ENCODE measurements around the gene PRG2. TPM values are rescaled to one million over a fixed set of nuclear protein-coding genes. Genes with fewer than 3 reads are reported as not detected.

Gene PRG2
- total and polyA plus RNA-seq, 9 of the 15 experiments (the other 6 are each of a cell fraction or from before 2014, with no cell fraction given): 1.8 to 78.0 (median 26.6) TPM

DNA sequence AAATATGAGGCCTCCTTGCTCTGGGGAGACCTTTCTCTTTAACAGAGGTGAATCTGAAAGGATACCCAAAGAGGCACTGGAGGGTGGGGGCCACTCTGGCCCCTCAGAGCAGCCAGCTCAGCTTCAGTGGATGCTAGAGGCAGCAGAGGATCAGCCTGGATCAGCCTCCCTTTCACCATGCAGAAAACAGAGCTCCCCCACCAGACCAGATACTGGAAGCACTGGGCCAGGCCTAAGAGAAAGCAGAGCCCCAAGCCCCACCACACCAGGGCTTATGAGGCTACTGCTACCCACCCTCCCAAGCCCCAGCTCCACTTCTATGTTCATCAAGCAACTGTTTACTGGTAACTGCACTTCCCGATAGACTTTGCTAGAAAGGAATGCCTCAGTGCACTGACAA lies 40.5 kb upstream of the PRG2 start:
- peaks cover 28 to 65% of the 10 kb centered on the region in 2 experiments for H3K4me1 ChIP-seq (replicated peaks in 1 of 2; ENCODE audit: control insufficient read depth in 2 of 2, insufficient read depth in 2 of 2, low read length in 2 of 2)
- 60% methylated on average over 1 of the region's 1 CpG for WGBS (ENCODE audit: insufficient coverage, low coverage, missing lambda C conversion rate)
- H3K79me2 ChIP-seq (ENCODE audit: control insufficient read depth, insufficient read depth, low read length): peaks cover 13% of the 10 kb centered on the region
- peak overlapping the region; percentile 48 for H2AFZ ChIP-seq (ENCODE audit: low read depth, low read length)
- ChIA-PET POLR2A (interaction anchor here (1.2 to 1.7 kb wide), 3 partner anchors 9 to 29 kb away, joined by 3 to 8 read pairs (median 5); no protein-coding TSS in a partner anchor), CTCF (ENCODE audit: low intra/inter-chr PET ratio) (no interaction called here)
- FAIRE-seq (no peak), DNase-seq (ENCODE audit: extremely low read depth in 1 of 4, low spot score in 3 of 4) (peak in 1 of 4 experiments; percentile 50), ATAC-seq (peak; percentile 42)
- intact Hi-C loops (cut with micrococcal nuclease): no loop called here
- no peaks in the 10 kb centered on the region for H3K27me3 ChIP-seq (ENCODE audit: control insufficient read depth in 2 of 2, insufficient read depth in 2 of 2, low read length in 2 of 2)
- no peak overlapping the region for H3K4me3 ChIP-seq
- no TSS peak for BruUV-seq (replicated peaks)
- H3K4me2 ChIP-seq (ENCODE audit: insufficient read depth, low read length): no peak overlapping the region
- peaks cover 7% of the 10 kb centered on the region; the same call in 1 of the 3 replicates for H3K36me3 ChIP-seq (ENCODE audit: control insufficient read depth, insufficient read depth, low read length)
- H4K20me1 ChIP-seq (replicated peaks; ENCODE audit: control insufficient read depth, insufficient read depth, low read length): no peaks in the 10 kb centered on the region
- in situ Hi-C loops (cut with MboI): no loop called here
- H3K9ac ChIP-seq (ENCODE audit: insufficient read depth in 1 of 2, low read depth in 2 of 2, low read length in 2 of 2): 0 out of 4 replicates have a peak overlapping the region, but pooled peaks of 1 of the 2 experiments have one; percentile 6
- no peaks in the 10 kb centered on the region for H3K9me3 ChIP-seq (replicated peaks; ENCODE audit: control insufficient read depth, insufficient read depth, low read depth, low read length)
- TF ChIP-seq PTTG1 (tag; IDR thresholded peaks at IDR 0.05; ENCODE audit: low read depth) (no peak), CXXC5 (CRISPR knock-in tag; IDR thresholded peaks at IDR 0.05) (no peak), CTCF (IDR thresholded peaks at IDR 0.05 in 2 of 3, conservative IDR thresholded peaks at IDR 0.05 in 1 of 3; ENCODE audit: insufficient read depth in 2 of 3, low read depth in 1 of 3, low read length in 3 of 3) (peak; percentile 27 to 43 (median 36); a peak in 3 of 6 replicates), RAD21 (CRISPR knock-in tag; conservative IDR thresholded peaks at IDR 0.05 in 1 of 2, IDR thresholded peaks at IDR 0.05 in 1 of 2) (peak in 1 of 2 experiments; percentile 26; a peak in 1 of 4 replicates), TAF1 (IDR thresholded peaks at IDR 0.05; ENCODE audit: control insufficient read depth, extremely low read depth, insufficient read depth, low read length, severe bottlenecking) (no peak), ZBTB33 (CRISPR knock-in tag; IDR thresholded peaks at IDR 0.05) (no peak), RFX1 (IDR thresholded peaks at IDR 0.05) (no peak), GATAD2A (IDR thresholded peaks at IDR 0.05) (no peak), NFATC3 (IDR thresholded peaks at IDR 0.05) (no peak), GABPA (tag; conservative IDR thresholded peaks at IDR 0.05; ENCODE audit: low read depth) (no peak), FOXJ3 (CRISPR knock-in tag; IDR thresholded peaks at IDR 0.05) (no peak)
- TF ChIP-seq, protein P1, sequence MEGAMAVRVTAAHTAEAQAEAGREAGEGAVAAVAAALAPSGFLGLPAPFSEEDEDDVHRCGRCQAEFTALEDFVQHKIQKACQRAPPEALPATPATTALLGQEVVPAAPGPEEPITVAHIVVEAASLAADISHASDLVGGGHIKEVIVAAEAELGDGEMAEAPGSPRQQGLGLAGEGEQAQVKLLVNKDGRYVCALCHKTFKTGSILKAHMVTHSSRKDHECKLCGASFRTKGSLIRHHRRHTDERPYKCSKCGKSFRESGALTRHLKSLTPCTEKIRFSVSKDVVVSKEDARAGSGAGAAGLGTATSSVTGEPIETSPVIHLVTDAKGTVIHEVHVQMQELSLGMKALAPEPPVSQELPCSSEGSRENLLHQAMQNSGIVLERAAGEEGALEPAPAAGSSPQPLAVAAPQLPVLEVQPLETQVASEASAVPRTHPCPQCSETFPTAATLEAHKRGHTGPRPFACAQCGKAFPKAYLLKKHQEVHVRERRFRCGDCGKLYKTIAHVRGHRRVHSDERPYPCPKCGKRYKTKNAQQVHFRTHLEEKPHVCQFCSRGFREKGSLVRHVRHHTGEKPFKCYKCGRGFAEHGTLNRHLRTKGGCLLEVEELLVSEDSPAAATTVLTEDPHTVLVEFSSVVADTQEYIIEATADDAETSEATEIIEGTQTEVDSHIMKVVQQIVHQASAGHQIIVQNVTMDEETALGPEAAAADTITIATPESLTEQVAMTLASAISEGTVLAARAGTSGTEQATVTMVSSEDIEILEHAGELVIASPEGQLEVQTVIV (CRISPR knock-in tag; IDR thresholded peaks at IDR 0.05; ENCODE audit: borderline replicate concordance): no peak
- H3K27ac ChIP-seq (ENCODE audit: extremely low read depth, low read depth, low read length): no peak overlapping the region
- H3K9me1 ChIP-seq (ENCODE audit: control insufficient read depth, insufficient read depth, low read length): no peaks in the 10 kb centered on the region

Measured in K562 (cell line).